ELR (cell line): Measurements from ENCODE around the gene FUBP3.

Experiments
- DNase-seq: peaks from one replicate; pipeline ENCODE4 v3.0.0-alpha.2; 2015; ENCODE audit warnings: low read depth

FUBP3 gene

GRCh38 chr9:130607640-130608420, 28.5 kb downstream of the FUBP3 start:
- DNase-seq = peak; percentile 23

- DNase-seq = no peak
Measured at GRCh38 chr9:130608554-130609134, 29.3 kb downstream of the FUBP3 start.

- no peak for DNase-seq
Measured at GRCh38 chr9:130609163-130609562, 29.8 kb downstream of the FUBP3 start.

GRCh38 chr9:130610862-130611707, 31.7 kb downstream of the FUBP3 start:
- DNase-seq = no peak

GRCh38 chr9:130616451-130616850, 37.1 kb downstream of the FUBP3 start:
- no peak for DNase-seq

- no peak for DNase-seq
Measured at GRCh38 chr9:130623466-130623865, 44.1 kb downstream of the FUBP3 start.

- no peak for DNase-seq
Measured at GRCh38 chr9:130624154-130624553, 44.8 kb downstream of the FUBP3 start.

- DNase-seq = peak; percentile 22
Measured at GRCh38 chr9:130626249-130626996, 47.0 kb downstream of the FUBP3 start.

GRCh38 chr9:130627051-130627450, 47.7 kb downstream of the FUBP3 start:
- no peak for DNase-seq

- DNase-seq = no peak
Measured at GRCh38 chr9:130627896-130628792, 48.8 kb downstream of the FUBP3 start.

- DNase-seq = no peak
Measured at GRCh38 chr9:130629443-130630070, 50.2 kb downstream of the FUBP3 start.

- no peak for DNase-seq
Measured at GRCh38 chr9:130630071-130630450, 50.7 kb downstream of the FUBP3 start.

GRCh38 chr9:130630506-130631330, 51.3 kb downstream of the FUBP3 start:
- DNase-seq = no peak

- no peak for DNase-seq
Measured at GRCh38 chr9:130631331-130632080, 52.1 kb downstream of the FUBP3 start.

GRCh38 chr9:130632081-130632710, 52.8 kb downstream of the FUBP3 start:
- no peak for DNase-seq

- no peak for DNase-seq
Measured at GRCh38 chr9:130632841-130633240, 53.5 kb downstream of the FUBP3 start.

- no peak for DNase-seq
Measured at GRCh38 chr9:130633336-130634190, 54.2 kb downstream of the FUBP3 start.
